OCI-LY3 (cell line): Measurements from ENCODE around the gene FRAS1.

Source experiments
- EZH2phosphoT487 ChIP-seq: fragments of 200-600 bp; shearing (Covaris generic); IDR thresholded peaks from 2 replicates; pipeline ENCODE4 v1.6.1; 2018; ENCODE audit warnings: antibody characterized with exemption, mixed run types, low read depth
- TF ChIP-seq, protein P1 (sequence below): fragments of 200-600, 300-600 bp; sonication (generic); IDR thresholded peaks from 2 replicates; pipeline ENCODE4 v1.5.1; 2014; ENCODE audit warnings: antibody characterized with exemption, low read length, low read depth

DNA sequence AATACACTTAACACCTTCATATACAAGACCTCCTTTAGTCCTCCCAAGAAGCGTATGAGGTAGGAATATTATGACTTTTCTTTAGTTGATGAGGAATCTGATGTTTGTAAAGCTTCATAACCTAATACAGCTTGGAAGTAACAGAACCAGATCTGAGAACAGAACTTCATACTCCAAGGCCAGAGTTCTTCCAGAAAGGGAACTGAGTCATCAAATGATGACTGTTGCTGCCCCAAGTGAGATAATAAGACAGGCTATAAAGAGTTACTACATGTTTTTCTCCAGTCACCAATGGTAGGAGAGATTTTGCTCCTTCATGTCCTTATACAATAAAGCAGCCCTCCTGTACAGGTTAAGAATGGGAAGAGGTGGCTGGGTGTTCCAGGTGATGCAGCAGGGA is 420.2 kb downstream of the FRAS1 start:
- TF ChIP-seq, protein P1, sequence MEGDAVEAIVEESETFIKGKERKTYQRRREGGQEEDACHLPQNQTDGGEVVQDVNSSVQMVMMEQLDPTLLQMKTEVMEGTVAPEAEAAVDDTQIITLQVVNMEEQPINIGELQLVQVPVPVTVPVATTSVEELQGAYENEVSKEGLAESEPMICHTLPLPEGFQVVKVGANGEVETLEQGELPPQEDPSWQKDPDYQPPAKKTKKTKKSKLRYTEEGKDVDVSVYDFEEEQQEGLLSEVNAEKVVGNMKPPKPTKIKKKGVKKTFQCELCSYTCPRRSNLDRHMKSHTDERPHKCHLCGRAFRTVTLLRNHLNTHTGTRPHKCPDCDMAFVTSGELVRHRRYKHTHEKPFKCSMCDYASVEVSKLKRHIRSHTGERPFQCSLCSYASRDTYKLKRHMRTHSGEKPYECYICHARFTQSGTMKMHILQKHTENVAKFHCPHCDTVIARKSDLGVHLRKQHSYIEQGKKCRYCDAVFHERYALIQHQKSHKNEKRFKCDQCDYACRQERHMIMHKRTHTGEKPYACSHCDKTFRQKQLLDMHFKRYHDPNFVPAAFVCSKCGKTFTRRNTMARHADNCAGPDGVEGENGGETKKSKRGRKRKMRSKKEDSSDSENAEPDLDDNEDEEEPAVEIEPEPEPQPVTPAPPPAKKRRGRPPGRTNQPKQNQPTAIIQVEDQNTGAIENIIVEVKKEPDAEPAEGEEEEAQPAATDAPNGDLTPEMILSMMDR, result no peak
- no peak for TF ChIP-seq EZH2phosphoT487
